Subcutaneous adipose tissue (tissue), 4 donors: ENCODE data around the gene DDX41. TPM values are rescaled to one million over a fixed set of nuclear protein-coding genes. Genes with fewer than 3 reads are reported as not detected.

Experiments
- CTCF ChIP-seq: fragments of 450-650 bp; IDR thresholded peaks from one replicate; pipeline ENCODE4 v1.5.1; 2016; ENCODE audit warnings: low read depth, mild to moderate bottlenecking, control low read depth, antibody characterized with exemption, moderate library complexity
- total RNA-seq, 4 donors: library from RNA; depleted of rRNA; stranded (reverse); fragments of >200 nt; gene quantifications; one replicate each; pipeline ENCODE4 v1.1.0, GENCODE V29; 2016

DDX41 gene
- total RNA-seq, 4 donors from 2014 or later = 63.0 to 70.4 (median 64.8) TPM

DNA sequence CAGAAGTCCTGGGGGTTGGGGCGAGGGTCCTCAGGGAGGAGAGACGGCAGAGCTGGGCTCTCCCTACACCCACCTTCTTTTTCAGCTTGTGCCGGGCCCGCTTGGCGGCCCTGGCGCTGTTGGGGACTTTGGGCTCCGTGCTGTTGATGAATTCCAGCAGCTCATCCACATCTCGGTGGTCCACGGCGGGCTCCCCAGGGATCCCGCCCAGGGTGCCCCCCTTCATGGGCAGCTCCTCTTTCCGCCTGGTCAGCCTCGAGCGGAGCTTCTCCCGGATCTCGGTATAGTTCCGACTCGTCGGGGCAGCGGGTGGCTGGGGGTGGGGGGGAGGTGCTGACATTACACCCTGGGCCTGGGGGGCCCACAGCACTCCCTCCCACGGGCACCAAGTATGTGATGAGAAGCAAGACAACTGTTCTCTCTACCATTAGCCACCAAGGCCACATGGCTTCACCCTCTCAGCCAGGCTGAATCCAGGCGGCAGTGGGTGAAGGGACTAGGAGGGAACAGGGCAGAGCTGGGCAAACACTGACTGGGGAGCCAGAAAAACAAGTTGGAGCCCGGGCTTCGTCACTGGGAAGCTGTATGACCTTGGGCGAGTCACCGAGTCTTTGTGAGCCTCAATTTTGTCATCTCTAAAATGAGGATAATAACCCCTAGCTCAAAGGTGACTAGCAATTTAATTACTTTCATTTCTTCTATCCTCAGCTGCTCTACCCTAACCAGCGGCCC lies 14.6 kb upstream of the DDX41 start:
- TF ChIP-seq CTCF = no peak

DNA sequence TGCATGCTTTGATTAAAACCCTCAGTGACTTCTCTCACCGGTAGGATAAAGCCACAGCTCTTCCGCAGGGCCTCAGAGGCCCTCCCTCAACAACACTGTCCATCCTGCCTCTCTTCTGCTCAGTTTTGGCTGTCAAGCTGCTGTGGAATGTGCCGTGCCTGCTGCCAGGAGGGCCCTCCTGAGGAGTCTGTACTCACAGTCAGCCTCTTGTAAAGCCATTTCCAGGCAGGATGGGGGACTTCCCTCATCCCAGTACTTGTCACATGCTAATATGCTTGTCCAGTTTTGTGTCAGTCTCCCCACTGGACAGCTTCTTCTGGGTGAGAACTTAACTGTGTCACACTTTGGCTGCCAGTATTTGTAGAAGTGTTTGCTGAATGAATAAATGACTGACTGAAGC lies 13.9 kb upstream of the DDX41 start:
- TF ChIP-seq CTCF = no peak

- no peak for TF ChIP-seq CTCF
Measured at GRCh38 chr5:177529247-177530203, 12.8 kb upstream of the DDX41 start.

DNA sequence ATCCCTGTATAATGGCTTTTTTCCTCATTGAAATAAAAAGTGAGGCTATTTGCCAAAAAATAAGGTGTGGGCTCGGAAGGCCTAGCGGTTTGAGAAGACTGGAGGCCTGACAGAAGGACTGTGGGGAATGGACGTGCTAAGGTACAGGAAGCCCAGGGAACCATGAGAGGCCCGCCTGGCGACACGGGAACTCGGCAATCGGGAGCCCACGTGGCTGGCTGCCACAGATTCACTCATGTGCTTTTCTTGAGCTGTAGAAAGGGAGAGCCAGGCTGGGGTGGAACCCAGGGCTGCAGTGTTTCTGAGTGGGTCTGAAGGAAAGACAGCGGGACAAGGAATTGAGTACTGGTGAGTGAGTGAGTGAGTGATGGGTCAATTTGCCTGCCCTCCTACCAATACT lies 11.9 kb upstream of the DDX41 start:
- no peak for TF ChIP-seq CTCF

DNA sequence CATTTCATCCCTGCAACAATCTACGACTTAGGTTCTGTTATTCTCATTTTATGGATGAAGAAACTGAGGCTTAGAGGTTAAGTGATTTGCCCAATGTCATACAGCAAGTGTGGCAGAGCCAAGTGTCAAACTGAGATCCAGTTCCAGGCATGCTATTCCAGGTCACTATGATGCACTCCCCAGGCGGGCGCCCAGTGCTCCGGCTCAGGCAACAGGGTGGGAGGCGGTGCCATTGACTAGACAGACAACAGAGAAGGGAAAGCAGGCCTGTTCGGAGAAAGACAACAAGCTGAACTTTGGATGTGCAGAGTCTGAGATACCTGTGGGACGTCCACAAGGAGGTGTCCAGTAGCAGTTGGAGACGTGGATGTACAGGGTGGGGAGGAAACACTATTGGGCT lies 10.8 kb upstream of the DDX41 start:
- no peak for TF ChIP-seq CTCF

DNA sequence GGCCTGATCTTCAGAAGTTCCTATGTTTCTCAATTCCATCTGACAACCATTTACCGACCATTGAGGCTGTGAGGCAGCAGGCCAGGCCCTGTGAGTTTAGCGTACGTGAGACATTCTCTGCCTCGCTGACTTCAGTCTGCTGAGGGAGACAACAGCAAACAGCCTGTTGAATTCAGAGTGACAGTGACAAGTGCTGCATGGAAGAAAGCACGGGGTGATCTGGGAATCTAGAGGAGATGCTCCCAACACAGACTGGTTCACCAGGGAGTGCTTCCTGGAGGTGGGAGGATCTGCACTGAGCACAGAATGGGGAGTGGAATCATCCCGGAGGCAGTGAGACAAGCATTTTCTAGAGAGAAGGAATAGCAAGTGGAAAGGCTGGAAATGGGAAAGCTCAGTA lies 10.0 kb upstream of the DDX41 start:
- TF ChIP-seq CTCF = no peak

- no peak for TF ChIP-seq CTCF
Measured at GRCh38 chr5:177526191-177526590, 9.4 kb upstream of the DDX41 start.
